ENCODE data around the gene FXR2.
A peak's percentile ranks its signal among the peaks of the same experiment; 100 is the strongest.
"Not testable (repeated sequence)": the region's sequence is repeated elsewhere in the genome, so short reads cannot be mapped to it uniquely, and the experiment has no call there.

The FXR2 gene

DNA sequence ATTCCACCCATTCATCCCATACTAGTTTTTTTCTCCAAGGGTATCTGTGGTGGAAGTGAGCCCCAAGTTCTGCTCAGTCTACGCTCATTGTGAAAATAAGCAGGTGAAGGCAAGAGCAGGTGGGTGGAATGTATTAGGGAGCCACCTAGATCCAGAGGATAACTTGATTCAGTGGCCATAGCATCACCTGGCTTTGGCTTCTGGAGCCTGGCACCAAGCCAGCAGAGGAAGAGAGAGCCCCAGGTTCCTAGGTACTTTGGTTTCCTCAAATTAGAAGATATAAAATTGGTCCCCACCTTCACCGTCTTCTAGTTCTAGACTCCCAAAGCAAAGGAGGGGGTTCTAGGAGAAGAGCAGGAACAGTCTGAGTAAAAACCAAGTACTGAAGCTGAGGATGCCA, 4.1 kb downstream of the FXR2 start:
- Histone ChIP-seq H4K91ac (ENCODE audit: low read depth, low read length, poor library complexity) (no peak overlapping the region), H3K4me2 (ENCODE audit: insufficient read depth, low read length, poor library complexity, severe bottlenecking) (no peak overlapping the region), H3K23ac (ENCODE audit: low read depth, low read length, poor library complexity) (no peak overlapping the region), H3K36me3 (replicated peaks in 1 of 2; ENCODE audit: control insufficient read depth in 2 of 2, insufficient read depth in 2 of 2, low read length in 2 of 2) (peaks cover 13 to 59% of the 10 kb centered on the region in 2 donors), H3K4me3 (ENCODE audit: low read length in 2 of 2) (no peak overlapping the region), H3K27ac (replicated peaks; ENCODE audit: low read length) (no peak overlapping the region), H2AK5ac (ENCODE audit: low read depth, low read length) (no peak overlapping the region), H2BK15ac (ENCODE audit: low read length) (no peak overlapping the region), H2BK120ac (ENCODE audit: low read depth, low read length) (no peak overlapping the region), H3K14ac (ENCODE audit: low read length) (no peak overlapping the region), H3K27me3 (ENCODE audit: control insufficient read depth in 3 of 3, insufficient read depth in 3 of 3, low read depth in 1 of 3, low read length in 3 of 3) (no peaks in the 10 kb centered on the region), H3K79me1 (ENCODE audit: low read depth, low read length) (peaks cover 3% of the 10 kb centered on the region), H3K18ac (ENCODE audit: low read length) (no peak overlapping the region), H3K9ac (ENCODE audit: low read depth, low read length, poor library complexity) (no peak overlapping the region), H2BK5ac (ENCODE audit: low read length) (no peak overlapping the region), H3K4me1 (ENCODE audit: control insufficient read depth in 2 of 2, insufficient read depth in 1 of 2, low read depth in 1 of 2, low read length in 2 of 2) (peaks cover 8 to 9% of the 10 kb centered on the region in 2 donors), H4K8ac (ENCODE audit: low read depth, low read length) (no peak overlapping the region), H3K4ac (ENCODE audit: low read length) (no peak overlapping the region), H2AFZ (ENCODE audit: low read length) (no peak overlapping the region), H3K9me3 (replicated peaks in 1 of 2; ENCODE audit: control insufficient read depth in 2 of 2, insufficient read depth in 1 of 2, low read depth in 1 of 2, low read length in 2 of 2) (no peaks in the 10 kb centered on the region), H2BK12ac (ENCODE audit: low read length) (no peak overlapping the region)
- DNase-seq (ENCODE audit: low spot score) = no peak
- no CpG with 5 or more reads among the region's 2 CpGs for WGBS, 2 donors (ENCODE audit: extremely low coverage in 2 of 2, insufficient read length in 2 of 2, insufficient replicate concordance in 1 of 2)

DNA sequence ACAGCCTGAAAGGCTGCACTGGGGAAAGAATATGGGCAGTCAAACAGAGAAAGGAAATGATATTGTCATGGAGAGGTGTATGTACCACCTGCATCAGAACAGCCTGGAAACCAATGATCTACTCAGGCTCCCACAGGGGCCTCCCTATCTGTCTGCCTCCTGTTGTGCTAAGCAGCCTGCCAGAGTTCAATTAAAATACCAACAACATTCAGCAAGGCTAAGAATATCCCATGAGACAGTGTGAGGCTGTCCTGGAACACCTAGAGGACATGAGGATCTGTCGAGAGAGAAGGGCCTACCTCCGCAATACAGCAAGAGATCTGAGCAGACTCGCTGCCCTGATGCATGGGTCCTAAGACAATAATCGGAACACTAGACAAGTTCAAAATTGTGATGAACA, 8.4 kb downstream of the FXR2 start:
- Histone ChIP-seq H3K4me1 (ENCODE audit: control insufficient read depth in 2 of 2, insufficient read depth in 1 of 2, low read depth in 1 of 2, low read length in 2 of 2) (no peaks in the 10 kb centered on the region), H2AFZ (ENCODE audit: low read length) (no peak overlapping the region), H3K27ac (replicated peaks; ENCODE audit: low read length) (no peak overlapping the region), H2BK12ac (ENCODE audit: low read length) (no peak overlapping the region), H3K9me3 (replicated peaks in 1 of 2; ENCODE audit: control insufficient read depth in 2 of 2, insufficient read depth in 1 of 2, low read depth in 1 of 2, low read length in 2 of 2) (peaks cover 0 to 1% of the 10 kb centered on the region in 2 donors), H3K9ac (ENCODE audit: low read depth, low read length, poor library complexity) (no peak overlapping the region), H3K4me3 (ENCODE audit: low read length in 2 of 2) (no peak overlapping the region), H2AK5ac (ENCODE audit: low read depth, low read length) (no peak overlapping the region), H3K18ac (ENCODE audit: low read length) (no peak overlapping the region), H3K14ac (ENCODE audit: low read length) (no peak overlapping the region), H2BK120ac (ENCODE audit: low read depth, low read length) (no peak overlapping the region), H2BK5ac (ENCODE audit: low read length) (no peak overlapping the region), H3K36me3 (replicated peaks in 1 of 2; ENCODE audit: control insufficient read depth in 2 of 2, insufficient read depth in 2 of 2, low read length in 2 of 2) (peaks cover 35 to 86% of the 10 kb centered on the region in 2 donors), H3K79me1 (ENCODE audit: low read depth, low read length) (no peaks in the 10 kb centered on the region), H4K91ac (ENCODE audit: low read depth, low read length, poor library complexity) (no peak overlapping the region), H3K4ac (ENCODE audit: low read length) (no peak overlapping the region), H2BK15ac (ENCODE audit: low read length) (no peak overlapping the region), H3K27me3 (ENCODE audit: control insufficient read depth in 3 of 3, insufficient read depth in 3 of 3, low read depth in 1 of 3, low read length in 3 of 3) (no peaks in the 10 kb centered on the region), H3K4me2 (ENCODE audit: insufficient read depth, low read length, poor library complexity, severe bottlenecking) (no peak overlapping the region), H3K23ac (ENCODE audit: low read depth, low read length, poor library complexity) (no peak overlapping the region), H4K8ac (ENCODE audit: low read depth, low read length) (no peak overlapping the region)
- WGBS, 2 donors (ENCODE audit: extremely low coverage in 2 of 2, insufficient read length in 2 of 2, insufficient replicate concordance in 1 of 2) = no CpG with 5 or more reads among the region's 4 CpGs
- DNase-seq (ENCODE audit: low spot score) = no peak

DNA sequence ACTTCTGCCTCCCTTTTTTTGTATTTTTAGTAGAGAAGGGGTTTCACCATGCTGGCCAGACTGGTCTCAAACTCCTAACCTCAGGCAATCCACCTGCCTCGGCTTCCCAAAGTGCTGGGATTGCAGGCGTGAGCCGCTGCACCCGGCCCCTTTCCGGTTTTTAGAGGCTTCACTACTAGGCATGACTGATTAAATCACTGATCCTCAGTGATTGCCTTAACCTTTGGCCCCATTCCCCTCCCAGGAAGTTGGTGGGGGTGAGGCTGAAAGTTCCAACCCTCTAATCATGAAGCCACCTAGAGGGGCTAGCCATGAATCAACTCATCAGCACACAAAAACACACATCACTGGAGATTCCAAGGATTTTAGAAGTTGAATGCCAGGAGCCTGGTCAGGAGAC, 17.1 kb downstream of the FXR2 start:
- not testable (repeated sequence) for H3K4me2 ChIP-seq (ENCODE audit: insufficient read depth, low read length, poor library complexity, severe bottlenecking); H4K8ac ChIP-seq (ENCODE audit: low read depth, low read length); H3K23ac ChIP-seq (ENCODE audit: low read depth, low read length, poor library complexity); H3K9me3 ChIP-seq (replicated peaks in 1 of 2; ENCODE audit: control insufficient read depth in 2 of 2, insufficient read depth in 1 of 2, low read depth in 1 of 2, low read length in 2 of 2); DNase-seq (ENCODE audit: low spot score); H2AFZ ChIP-seq (ENCODE audit: low read length); H2AK5ac ChIP-seq (ENCODE audit: low read depth, low read length); H3K4ac ChIP-seq (ENCODE audit: low read length); H2BK120ac ChIP-seq (ENCODE audit: low read depth, low read length); H4K91ac ChIP-seq (ENCODE audit: low read depth, low read length, poor library complexity); H3K79me1 ChIP-seq (ENCODE audit: low read depth, low read length); H3K18ac ChIP-seq (ENCODE audit: low read length); H2BK5ac ChIP-seq (ENCODE audit: low read length); H3K27me3 ChIP-seq (ENCODE audit: control insufficient read depth in 3 of 3, insufficient read depth in 3 of 3, low read depth in 1 of 3, low read length in 3 of 3); H2BK15ac ChIP-seq (ENCODE audit: low read length); H3K14ac ChIP-seq (ENCODE audit: low read length); H3K9ac ChIP-seq (ENCODE audit: low read depth, low read length, poor library complexity); H2BK12ac ChIP-seq (ENCODE audit: low read length); H3K4me3 ChIP-seq (ENCODE audit: low read length in 2 of 2); H3K4me1 ChIP-seq (ENCODE audit: control insufficient read depth in 2 of 2, insufficient read depth in 1 of 2, low read depth in 1 of 2, low read length in 2 of 2); H3K27ac ChIP-seq (replicated peaks; ENCODE audit: low read length)
- H3K36me3 ChIP-seq (replicated peaks in 1 of 2; ENCODE audit: control insufficient read depth in 2 of 2, insufficient read depth in 2 of 2, low read length in 2 of 2) = peaks cover 49 to 92% of the 10 kb centered on the region in 2 donors
- no CpG with 5 or more reads among the region's 5 CpGs for WGBS, 2 donors (ENCODE audit: extremely low coverage in 2 of 2, insufficient read length in 2 of 2, insufficient replicate concordance in 1 of 2)

DNA sequence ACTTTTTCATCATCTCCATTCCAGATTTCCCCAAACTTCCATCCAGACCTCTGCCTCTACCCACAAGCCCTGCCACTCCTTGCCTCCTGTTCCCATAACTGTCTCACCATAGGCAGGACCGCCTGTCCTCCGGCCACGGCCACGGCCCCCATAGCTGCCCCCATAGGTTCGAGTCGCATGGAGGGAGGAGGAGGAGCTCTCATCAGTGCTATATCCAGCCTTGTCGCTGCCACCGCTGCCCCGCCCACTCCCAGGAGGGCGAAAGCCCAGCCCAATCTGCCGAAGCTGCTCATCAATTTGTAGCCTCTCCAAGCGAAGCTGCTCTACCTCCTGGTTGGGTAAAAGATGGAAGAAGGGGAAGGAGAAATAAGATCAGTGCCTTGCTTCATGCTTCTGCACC, 21.4 kb downstream of the FXR2 start:
- no peak overlapping the region for H2BK5ac ChIP-seq (ENCODE audit: low read length)
- H2AK5ac ChIP-seq (ENCODE audit: low read depth, low read length) = no peak overlapping the region
- H2AFZ ChIP-seq (ENCODE audit: low read length) = no peak overlapping the region
- no peaks in the 10 kb centered on the region for H3K79me1 ChIP-seq (ENCODE audit: low read depth, low read length)
- no peaks in the 10 kb centered on the region for H3K27me3 ChIP-seq (ENCODE audit: control insufficient read depth in 3 of 3, insufficient read depth in 3 of 3, low read depth in 1 of 3, low read length in 3 of 3)
- H3K9me3 ChIP-seq (replicated peaks in 1 of 2; ENCODE audit: control insufficient read depth in 2 of 2, insufficient read depth in 1 of 2, low read depth in 1 of 2, low read length in 2 of 2) = no peaks in the 10 kb centered on the region
- H2BK12ac ChIP-seq (ENCODE audit: low read length) = no peak overlapping the region
- H3K4me2 ChIP-seq (ENCODE audit: insufficient read depth, low read length, poor library complexity, severe bottlenecking) = no peak overlapping the region
- H3K36me3 ChIP-seq (replicated peaks in 1 of 2; ENCODE audit: control insufficient read depth in 2 of 2, insufficient read depth in 2 of 2, low read length in 2 of 2) = peaks cover 50 to 93% of the 10 kb centered on the region in 2 donors
- peaks cover 11 to 34% of the 10 kb centered on the region in 2 donors for H3K4me1 ChIP-seq (ENCODE audit: control insufficient read depth in 2 of 2, insufficient read depth in 1 of 2, low read depth in 1 of 2, low read length in 2 of 2)
- WGBS, 2 donors (ENCODE audit: extremely low coverage in 2 of 2, insufficient read length in 2 of 2, insufficient replicate concordance in 1 of 2) = no CpG with 5 or more reads among the region's 12 CpGs
- no peak overlapping the region for H3K23ac ChIP-seq (ENCODE audit: low read depth, low read length, poor library complexity)
- no peak for DNase-seq (ENCODE audit: low spot score)
- peak overlapping the region; percentile 49 for H3K27ac ChIP-seq (replicated peaks; ENCODE audit: low read length)
- H3K14ac ChIP-seq (ENCODE audit: low read length) = no peak overlapping the region
- H2BK15ac ChIP-seq (ENCODE audit: low read length) = no peak overlapping the region
- no peak overlapping the region for H3K18ac ChIP-seq (ENCODE audit: low read length)
- H2BK120ac ChIP-seq (ENCODE audit: low read depth, low read length) = no peak overlapping the region
- no peak overlapping the region for H3K4me3 ChIP-seq (ENCODE audit: low read length in 2 of 2)
- no peak overlapping the region for H4K8ac ChIP-seq (ENCODE audit: low read depth, low read length)
- no peak overlapping the region for H3K4ac ChIP-seq (ENCODE audit: low read length)
- H3K9ac ChIP-seq (ENCODE audit: low read depth, low read length, poor library complexity) = peak overlapping the region; percentile 36
- H4K91ac ChIP-seq (ENCODE audit: low read depth, low read length, poor library complexity) = peak overlapping the region; percentile 2

Data from neuronal stem cell (in vitro differentiated cells).